HUDEP-2 (cell line): Measurements from ENCODE around the gene OR6N2.

Experiments
- DNase-seq, 76 experiments: peaks; one replicate each; lab custom pipeline; 2025; ENCODE audit not compliant: unreplicated experiment in 76 of 76; lab: John Stamatoyannopoulos, UW

The OR6N2 gene

GRCh38 chr1:158781104-158781503, at the start of gene OR6N2:
OR6N2 (minus strand) TSS chr1:158781204; CDS start chr1:158777635, 3,569 bp downstream.
- no peak for DNase-seq

GRCh38 chr1:158830074-158830677, 49.2 kb upstream of the OR6N2 start:
- no peak for DNase-seq

- no peak for DNase-seq
These were observed 40.7 kb upstream of the OR6N2 start for GRCh38 chr1:158821723-158822122.

- DNase-seq, result peak in 45 of 76 experiments; percentile 3 to 86 (median 43)
These were observed 38.7 kb upstream of the OR6N2 start for GRCh38 chr1:158819461-158820443.

- DNase-seq, result peak in 5 of 76 experiments; percentile 7 to 27 (median 13)
These were observed 38.0 kb upstream of the OR6N2 start for GRCh38 chr1:158818975-158819431.

- no peak for DNase-seq
These were observed 37.6 kb upstream of the OR6N2 start for GRCh38 chr1:158818560-158818959.

GRCh38 chr1:158814970-158815369, 34.0 kb upstream of the OR6N2 start:
- DNase-seq, result no peak

- no peak for DNase-seq
These were observed 32.2 kb upstream of the OR6N2 start for GRCh38 chr1:158813164-158813563.

GRCh38 chr1:158812336-158812735, 31.3 kb upstream of the OR6N2 start:
- no peak for DNase-seq

GRCh38 chr1:158810311-158810710, 29.3 kb upstream of the OR6N2 start:
- no peak for DNase-seq

GRCh38 chr1:158809862-158810261, 28.9 kb upstream of the OR6N2 start:
- DNase-seq, result no peak

- no peak for DNase-seq
These were observed 28.3 kb upstream of the OR6N2 start for GRCh38 chr1:158809256-158809655.

- DNase-seq, result no peak
These were observed 26.0 kb upstream of the OR6N2 start for GRCh38 chr1:158806916-158807536.

- no peak for DNase-seq
These were observed 22.7 kb upstream of the OR6N2 start for GRCh38 chr1:158803678-158804077.

- no peak for DNase-seq
These were observed 20.4 kb upstream of the OR6N2 start for GRCh38 chr1:158801396-158801795.

- DNase-seq, result no peak
These were observed 19.5 kb upstream of the OR6N2 start for GRCh38 chr1:158800526-158800925.

GRCh38 chr1:158799689-158800088, 18.7 kb upstream of the OR6N2 start:
- DNase-seq, result peak in 42 of 76 experiments; percentile 7 to 68 (median 34)

- no peak for DNase-seq
These were observed 17.5 kb upstream of the OR6N2 start for GRCh38 chr1:158798531-158798930.

GRCh38 chr1:158794247-158794646, 13.2 kb upstream of the OR6N2 start:
- DNase-seq, result no peak

- peak in 10 of 76 experiments; percentile 1 to 22 (median 14) for DNase-seq
These were observed 12.6 kb upstream of the OR6N2 start for GRCh38 chr1:158793604-158794003.
